Stomach (tissue), 4 donors: ENCODE results near the gene ALDH1A1.

Experiments
- CTCF ChIP-seq, 7 experiments: fragments of 450-650 bp in 4 of 7; fragments of 200-600 bp in 3 of 7; sonication (generic) in 3 of 7; IDR thresholded peaks; one replicate each; pipeline ENCODE4 v1.5.1; 2016 to 2019; ENCODE audit warnings: antibody characterized with exemption in 7 of 7, control low read depth in 2 of 7, mild to moderate bottlenecking in 1 of 7
- EP300 ChIP-seq: sonication (generic); formaldehyde crosslinking; IDR thresholded peaks from one replicate; pipeline ENCODE4 v1.6.1; 2017; ENCODE audit warnings: antibody characterized with exemption
- POLR2AphosphoS5 ChIP-seq, 3 donors: sonication (generic); formaldehyde crosslinking; IDR thresholded peaks; one replicate each; pipeline ENCODE4 v1.6.1; 2016; ENCODE audit warnings: antibody characterized with exemption in 3 of 3

- TF ChIP-seq CTCF (IDR thresholded peaks at IDR 0.05) (no peak), POLR2AphosphoS5 (IDR thresholded peaks at IDR 0.05) (no peak), EP300 (no peak)
These were observed 43.9 kb upstream of the ALDH1A1 start for GRCh38 chr9:72996684-72997314.
